ENCODE results near the gene TRAF5.
"Not testable (repeated sequence)": the region's sequence is repeated elsewhere in the genome, so short reads cannot be mapped to it uniquely, and the experiment has no call there.

The TRAF5 gene, protein sequence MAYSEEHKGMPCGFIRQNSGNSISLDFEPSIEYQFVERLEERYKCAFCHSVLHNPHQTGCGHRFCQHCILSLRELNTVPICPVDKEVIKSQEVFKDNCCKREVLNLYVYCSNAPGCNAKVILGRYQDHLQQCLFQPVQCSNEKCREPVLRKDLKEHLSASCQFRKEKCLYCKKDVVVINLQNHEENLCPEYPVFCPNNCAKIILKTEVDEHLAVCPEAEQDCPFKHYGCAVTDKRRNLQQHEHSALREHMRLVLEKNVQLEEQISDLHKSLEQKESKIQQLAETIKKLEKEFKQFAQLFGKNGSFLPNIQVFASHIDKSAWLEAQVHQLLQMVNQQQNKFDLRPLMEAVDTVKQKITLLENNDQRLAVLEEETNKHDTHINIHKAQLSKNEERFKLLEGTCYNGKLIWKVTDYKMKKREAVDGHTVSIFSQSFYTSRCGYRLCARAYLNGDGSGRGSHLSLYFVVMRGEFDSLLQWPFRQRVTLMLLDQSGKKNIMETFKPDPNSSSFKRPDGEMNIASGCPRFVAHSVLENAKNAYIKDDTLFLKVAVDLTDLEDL

DNA sequence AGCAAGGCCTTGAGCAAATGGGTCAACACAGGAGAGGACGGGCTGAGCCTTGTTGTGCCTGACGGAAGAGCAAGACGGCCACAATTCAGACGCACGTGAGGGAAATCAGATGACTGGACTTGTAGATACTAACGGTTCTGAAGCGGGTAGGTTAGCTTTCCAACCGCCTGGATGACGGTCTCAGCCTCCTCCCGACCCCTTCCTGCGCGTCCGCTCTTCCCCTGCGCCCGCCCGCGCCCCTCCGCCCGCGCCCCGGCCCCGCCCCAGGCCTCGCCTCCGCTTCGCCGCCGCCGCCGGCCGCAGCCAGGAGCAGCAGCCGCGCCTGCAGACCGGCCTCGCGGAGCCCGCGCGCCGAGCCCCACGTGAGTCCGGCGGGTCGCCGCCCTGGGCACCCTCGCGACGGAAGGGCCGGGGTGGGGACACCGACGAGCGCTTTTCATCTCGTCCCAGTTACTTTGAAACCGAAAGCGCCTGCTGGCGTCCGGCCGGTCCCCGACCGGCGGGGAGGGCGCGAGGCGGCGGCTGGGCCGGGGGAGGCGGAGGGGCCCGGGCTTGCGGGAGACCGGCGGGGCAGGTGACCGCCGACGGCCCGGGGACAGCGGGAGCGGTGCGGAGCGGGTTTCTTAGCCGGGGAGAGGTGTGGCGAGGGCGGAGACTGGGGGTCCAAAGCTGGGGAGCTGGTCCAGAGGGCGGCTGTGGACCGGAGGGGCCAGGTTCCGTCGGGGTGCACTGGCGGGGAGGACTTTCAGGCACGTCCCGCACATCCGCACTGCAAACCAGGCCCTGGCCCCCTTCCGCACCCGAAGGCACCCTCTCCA lies at the start of gene TRAF5:
Gene TRAF5, plus strand, starts transcription at position 306 of the 818 bp plus-strand sequence. CDS start 26,407 bp downstream, outside the sequence.
- peak in 1 of 4 experiments; percentile 39 for DNase-seq

DNA sequence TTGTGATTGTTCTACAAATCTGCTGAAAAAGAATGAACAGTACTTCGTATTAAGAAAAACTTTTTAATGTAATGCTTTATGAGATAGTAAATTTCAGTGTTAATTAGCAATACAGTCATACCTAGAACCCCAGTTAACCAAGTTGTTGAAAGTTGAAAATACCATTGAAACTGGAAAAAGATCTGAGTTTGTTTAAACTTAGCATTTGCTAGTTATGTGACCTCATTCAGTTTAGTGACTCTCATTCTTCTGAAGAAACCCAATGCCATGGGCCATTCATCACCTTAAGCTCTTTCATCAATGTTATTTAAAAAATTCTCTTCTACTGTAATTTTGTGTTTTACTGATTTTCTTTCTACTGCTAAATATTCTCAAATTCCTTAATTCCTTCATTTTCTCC lies 47.3 kb upstream of the TRAF5 start:
- DNase-seq: no peak

DNA sequence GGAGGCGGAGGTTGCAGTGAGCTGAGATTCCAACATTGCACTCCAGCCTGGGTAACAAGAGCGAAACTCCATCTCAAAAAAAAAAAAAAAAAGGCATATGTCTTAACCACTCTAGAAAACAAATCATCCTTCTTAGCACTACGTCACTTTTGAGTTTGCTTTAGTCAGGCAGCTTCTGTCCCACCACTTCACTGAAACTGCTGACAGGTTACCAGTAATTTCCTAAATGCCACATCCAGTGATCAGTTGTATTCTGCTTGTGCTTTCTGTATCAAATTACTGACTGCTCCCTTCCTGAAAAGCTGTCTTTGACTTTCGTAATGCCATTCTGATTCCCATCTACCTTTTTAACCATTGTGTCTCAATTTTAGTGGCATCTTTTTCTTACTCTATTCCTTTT lies 45.7 kb upstream of the TRAF5 start:
- no peak for DNase-seq

DNA sequence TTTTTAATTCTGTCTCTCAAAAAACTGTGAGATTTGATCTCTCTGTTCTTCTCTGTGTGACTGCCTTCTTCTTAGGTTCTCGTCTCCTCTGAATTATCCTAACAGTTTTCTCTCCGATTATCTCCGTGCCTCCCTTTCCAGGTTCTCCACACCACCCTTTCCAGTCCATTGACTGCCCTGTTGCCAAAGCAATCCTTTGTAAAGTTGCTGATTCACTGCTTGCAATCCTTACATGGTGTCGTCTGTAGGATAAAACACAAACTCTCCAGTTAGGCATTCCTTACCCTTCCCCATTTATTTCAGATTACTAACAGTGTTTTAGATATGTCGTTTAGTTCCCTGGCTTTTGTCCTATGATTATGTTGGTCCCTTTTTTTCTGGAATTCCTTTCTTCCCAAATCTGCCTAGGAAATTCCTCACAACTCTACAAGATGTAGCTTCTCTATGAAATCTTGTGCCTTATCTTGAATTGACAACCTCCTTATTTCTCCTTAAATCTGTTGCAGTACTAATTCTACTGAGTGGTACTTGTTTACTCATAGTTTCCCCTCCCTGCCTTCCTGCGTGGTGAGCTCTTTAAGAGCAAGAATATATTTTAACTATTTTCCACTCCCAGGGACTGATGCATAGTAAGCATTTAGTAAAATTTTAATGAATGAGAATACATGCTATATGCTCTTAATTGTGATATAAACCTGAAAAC lies 45.2 kb upstream of the TRAF5 start:
- no peak for DNase-seq

DNA sequence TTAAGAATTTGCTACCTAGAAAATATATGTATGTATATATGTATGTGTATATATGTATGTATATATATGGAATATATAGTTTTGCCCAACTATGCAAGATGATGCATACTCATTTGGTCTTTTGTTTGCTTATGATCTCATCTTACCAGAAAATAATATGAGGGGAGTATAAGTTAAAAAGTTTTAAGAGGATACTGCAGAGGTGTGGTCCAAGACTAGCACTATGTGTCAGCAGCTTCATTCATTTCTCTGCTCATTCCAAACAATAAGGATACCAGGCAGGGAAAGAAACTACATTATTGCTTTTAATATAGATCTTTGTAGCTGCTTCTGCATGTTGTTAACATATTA lies 44.6 kb upstream of the TRAF5 start:
- no peak for DNase-seq

DNA sequence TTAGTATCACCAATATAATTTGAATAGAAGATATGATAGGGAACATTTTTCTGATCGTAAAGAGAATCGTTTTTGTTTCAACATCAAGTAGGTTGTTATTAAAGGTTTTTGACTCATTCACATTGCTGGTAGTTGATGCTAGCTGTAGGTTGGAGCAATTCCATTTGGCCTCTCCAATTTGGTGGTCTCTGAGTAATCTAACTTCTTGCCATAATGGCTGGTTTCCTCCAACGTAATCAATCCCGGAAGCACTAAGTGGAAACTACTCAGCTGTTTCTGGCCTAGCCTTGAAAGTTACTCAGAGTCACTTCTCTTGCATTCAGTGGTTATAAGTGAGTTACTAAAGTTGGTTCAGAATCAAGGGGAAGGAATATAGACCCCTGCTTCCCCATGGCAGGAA lies 41.4 kb upstream of the TRAF5 start:
- DNase-seq: no peak

DNA sequence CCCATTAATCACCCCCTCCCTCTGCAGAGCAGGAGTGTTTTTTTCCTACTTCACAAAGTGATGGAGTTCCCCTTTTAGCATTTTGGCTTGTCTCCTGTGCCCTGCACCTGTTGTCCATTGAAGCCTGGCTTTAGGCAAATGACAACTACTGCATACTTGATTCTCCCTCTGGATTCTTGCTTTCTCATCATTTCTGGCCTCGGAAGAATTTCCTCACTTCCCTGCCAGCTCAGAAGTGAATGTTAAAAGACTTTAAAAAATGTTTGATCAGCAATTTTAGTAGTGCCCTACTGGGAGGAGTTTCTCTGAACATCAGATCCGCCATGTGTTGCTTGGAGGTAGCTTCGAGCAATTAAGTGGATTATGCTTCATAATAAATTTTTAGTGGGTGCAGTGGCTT lies 39.4 kb upstream of the TRAF5 start:
- no peak for DNase-seq

DNA sequence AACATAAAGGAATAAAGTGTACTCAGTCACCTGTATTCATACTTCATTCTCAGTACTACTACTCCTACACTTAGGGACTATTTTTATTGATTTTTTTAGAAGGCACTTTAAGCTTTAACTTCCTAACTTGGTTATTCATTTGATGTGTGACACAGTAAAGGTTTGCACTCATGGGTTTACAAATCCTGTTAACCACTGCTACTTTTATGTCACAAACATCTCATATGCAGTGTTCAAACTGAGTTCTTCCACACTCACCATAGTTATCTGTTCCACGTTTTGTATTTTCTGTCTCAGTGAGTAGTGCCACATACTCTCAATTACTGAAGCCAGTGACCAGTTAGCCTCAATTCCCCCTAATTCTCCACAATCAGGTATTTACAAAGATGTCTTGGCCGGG lies 34.2 kb upstream of the TRAF5 start:
- DNase-seq: no peak

DNA sequence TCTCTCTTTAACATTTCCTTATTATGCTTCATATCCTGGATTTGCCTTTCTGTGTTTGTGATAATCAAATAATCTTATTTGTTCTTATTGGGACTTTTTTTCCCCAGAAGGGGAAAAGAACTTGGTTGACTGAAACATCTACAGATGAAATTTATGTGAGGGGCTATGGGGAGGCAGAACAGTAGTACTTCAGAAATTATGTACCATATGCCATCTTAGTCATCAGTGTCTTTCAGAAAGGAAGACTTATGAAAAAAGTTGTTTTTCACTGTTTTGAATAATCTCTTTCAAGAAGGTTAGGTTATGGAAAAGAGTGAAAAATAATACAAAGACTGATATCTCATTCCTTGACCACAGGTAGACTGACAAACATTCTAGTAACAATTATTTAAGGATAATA lies 30.2 kb upstream of the TRAF5 start:
- no peak for DNase-seq

DNA sequence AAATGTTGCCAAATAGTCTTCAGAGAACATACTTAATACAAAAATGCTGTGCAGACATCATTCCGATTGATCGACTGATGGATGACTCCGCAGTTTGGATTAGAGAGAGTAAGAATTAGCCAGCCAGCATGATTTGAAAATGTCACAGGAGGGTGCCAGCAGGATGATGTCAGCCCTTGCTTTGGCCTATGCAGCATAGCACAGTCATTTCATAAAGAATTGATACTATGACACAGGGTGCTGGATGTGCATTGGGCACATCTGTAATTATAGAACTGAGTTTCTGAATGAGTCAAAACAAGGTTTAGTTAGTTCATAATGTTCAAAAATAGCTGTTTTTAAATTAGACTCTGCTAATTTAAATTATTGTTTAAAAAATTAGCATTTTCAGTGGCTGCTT lies 21.6 kb upstream of the TRAF5 start:
- DNase-seq: no peak

DNA sequence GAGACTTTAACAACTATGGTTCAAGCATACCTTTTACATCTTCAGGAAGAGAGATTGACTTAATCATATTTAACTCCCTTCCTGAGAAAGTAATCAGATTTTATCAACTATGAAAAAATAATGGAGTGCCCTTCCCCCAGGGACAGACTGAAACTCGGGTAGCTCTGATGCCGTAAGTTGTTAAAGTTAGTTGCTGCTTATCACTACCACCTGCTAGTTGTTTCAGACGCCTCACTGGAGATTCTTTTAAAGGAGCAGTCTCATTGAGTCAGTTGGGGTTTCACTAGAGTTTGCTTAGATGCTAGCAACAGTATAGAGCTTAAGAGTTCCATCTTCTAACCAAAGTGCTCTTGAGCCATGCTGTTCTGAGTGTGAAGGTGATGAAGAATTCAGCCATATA lies 17.0 kb upstream of the TRAF5 start:
- no peak for DNase-seq

DNA sequence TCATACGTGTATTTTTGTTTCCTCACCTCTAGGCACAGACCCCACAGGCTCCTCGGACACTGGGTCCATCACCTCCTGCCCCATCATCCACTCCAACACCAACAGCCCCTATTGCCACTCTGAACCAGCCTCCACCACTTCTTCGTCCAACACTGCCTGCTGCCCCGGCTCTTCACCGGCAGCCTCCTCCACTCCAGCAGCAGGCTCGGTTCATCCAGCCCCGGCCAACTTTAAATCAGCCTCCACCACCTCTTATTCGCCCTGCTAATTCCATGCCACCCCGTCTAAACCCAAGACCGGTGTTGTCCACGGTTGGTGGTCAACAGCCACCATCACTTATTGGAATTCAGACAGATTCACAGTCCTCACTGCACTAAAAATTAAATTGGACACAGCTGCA lies 13.2 kb upstream of the TRAF5 start:
- no peak for DNase-seq

DNA sequence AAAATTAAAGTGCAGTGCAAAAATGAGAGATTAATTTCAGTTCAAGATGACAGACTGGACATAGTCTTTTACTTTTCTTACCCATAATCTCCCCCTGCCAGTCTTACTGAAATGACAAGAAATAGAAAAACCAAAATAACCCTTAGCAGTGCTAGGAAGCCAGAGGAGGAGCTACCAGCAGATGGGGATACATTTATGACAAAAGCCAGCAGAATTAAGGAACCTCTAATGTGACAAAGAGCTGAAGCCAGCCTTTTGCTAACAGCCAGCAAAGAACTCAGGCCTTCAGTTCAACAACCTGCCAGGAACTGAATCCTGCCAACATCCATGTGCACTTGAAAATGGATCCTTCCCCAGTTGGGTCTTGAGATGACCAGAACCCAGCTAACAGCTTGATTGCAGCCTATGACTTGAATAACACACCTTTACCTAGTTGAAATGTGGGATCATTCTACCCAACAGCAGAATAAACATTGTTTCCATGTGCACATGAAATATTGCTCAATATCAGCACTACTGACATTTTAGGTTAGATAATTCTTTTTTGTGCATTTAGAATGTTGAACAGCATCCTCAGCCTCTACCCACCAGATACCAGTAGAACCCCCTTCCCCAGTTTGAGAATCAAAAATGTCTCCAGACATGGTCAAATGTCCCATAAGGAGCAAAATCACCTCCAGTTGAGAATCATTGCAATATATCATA lies 7.9 kb upstream of the TRAF5 start:
- DNase-seq: no peak

DNA sequence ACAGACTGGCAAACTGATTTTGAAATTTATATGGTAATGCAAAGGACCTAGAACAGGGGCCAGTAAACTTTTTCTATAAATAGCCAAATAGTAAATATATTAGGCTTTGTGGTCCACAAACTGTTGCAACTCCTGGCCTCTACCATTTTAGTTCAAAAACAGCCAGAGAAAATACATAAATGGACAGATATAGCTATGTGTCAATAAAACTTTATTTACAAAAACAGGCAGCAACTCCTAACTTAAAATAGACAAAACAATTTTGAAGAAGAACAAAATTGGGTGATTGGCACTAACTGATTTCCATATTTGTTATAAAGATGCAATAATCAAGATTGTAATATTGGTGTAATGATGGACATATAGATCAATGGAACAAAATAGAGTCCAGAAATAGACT lies 6.7 kb upstream of the TRAF5 start:
- no peak for DNase-seq

DNA sequence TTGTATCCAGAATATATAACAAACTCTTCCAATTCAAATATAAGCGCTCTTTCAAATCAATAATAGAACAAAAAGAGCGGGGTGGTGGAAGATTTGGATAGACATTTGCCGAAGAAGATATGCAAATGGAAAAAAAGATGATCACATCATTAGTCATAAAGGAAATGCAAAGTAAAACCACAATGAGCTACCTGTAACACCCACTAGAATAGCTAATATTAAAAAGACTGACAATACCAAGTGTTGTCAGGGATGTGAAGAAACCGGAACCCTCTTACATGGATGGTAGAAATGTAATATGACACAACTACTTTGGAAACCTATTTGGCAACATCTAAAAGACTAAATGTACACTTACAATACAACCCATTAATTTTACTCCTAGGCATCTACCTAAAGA lies 5.7 kb upstream of the TRAF5 start:
- no peak for DNase-seq

DNA sequence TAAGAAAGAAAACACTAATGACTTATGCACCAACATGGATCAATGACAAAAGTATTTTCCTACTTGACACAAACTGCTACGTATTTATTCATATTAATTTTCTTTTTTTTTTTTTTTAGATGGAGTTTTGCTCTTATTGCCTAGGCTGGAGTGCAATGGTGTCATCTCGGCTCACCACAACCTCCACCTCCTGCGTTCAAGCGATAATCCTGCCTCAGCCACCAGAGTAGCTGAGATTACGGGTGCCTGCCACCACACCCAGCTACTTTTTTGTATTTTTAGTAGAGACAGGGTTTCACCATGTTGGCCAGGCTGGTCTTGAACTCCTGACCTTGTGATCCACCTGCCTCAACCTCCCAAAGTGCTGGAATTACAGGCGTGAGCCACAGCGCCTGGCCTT lies 5.0 kb upstream of the TRAF5 start:
- DNase-seq: not testable (repeated sequence)

DNA sequence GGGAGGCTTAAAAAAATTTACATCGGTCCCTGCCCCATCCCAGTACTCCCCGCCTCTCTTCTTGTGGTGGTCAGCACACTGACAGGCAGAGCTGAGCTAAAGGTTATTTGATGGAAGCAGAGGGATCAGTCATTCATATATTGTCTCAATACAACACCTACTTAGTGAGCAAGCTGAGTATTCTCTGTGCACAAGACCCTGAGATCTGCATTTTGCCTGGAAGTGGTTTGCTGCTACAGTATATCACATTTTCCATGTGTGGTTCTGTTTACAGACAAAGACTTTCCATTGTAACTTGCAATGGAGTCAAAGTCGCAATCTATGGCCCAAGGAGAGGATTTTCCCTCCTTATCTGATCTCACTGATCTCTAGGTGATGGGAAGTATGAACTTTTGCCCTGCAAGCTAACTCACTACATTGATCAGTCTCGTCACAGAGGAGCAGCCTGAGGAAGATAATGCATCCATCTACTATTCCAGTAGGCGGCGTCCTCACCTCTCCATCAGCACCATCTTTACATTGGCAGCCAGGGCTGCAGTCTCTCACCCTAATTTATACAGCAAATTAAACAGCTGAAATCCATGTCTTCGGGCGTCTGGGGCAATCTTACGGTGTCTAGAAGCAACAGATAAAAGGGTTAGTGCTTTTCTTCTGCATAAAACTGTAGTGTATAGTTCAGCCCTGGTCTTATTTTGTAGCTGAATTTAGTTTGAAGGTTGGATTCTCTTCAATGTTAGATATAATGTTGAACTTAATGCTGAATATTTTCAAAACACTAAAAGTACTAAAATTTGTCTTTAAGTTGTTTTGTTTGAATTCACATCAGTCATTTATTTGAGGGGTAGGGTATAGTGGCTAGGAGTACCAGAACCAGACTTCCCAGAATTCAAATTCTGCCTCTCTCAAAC lies 3.2 kb upstream of the TRAF5 start:
- DNase-seq: peak in 2 of 4 experiments; percentile 33 to 44

DNA sequence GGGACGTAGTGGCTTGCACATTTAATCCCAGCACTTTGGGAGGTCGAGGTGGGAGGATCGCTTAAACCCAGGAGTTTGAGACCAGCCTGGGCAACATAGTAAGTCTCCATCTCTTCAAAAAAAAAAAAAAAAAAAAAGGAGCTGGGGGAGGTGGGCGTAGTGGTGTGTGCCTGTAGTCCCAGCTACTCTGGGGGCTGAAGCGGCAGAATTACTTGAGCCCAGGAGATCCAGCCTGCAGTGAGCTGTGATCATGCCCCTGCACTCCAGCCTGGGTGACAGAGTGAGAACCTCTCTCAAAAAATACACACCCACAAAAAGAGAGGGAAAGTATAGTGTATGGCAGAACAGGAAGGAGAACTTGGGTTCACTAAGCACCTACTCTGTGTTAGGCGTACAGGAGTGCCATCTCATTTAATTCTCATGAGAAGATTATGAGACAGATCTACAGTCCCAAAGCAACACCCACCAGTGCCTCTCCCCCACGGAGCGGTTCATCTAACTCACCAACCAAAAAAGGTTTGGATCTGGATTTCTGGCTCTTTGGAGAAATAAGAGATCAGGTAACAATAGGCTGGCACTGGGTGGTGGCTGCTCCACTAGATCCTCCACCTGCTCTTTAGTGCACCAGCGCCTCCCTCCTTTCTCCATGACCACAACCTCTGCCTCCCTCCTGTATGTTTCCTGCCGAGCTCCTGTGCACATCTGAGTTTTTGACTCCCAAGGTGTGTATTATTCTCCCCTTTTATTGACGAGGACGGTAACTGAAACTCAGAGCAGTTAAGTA lies 1.4 kb upstream of the TRAF5 start:
- no peak for DNase-seq

DNA sequence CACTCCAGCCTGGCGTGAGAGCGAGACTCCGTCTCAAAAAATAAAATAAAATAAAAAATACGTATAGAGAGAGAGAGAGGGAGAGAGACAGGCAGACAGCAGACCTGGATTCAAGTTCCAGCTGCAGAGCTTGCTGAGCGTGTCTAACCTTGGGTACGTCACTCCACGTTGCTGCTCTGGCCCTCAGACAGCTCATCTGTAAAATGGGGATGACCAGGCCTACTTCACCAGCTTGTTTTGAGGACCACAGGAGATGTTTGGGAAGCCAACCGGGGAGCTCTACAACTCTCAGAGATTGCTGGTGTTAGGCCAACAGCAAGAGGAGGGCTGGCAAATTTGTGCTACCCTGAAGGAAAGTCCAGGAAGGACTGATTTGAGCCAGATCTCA lies 499 bp upstream of the TRAF5 start:
- no peak for DNase-seq

DNA sequence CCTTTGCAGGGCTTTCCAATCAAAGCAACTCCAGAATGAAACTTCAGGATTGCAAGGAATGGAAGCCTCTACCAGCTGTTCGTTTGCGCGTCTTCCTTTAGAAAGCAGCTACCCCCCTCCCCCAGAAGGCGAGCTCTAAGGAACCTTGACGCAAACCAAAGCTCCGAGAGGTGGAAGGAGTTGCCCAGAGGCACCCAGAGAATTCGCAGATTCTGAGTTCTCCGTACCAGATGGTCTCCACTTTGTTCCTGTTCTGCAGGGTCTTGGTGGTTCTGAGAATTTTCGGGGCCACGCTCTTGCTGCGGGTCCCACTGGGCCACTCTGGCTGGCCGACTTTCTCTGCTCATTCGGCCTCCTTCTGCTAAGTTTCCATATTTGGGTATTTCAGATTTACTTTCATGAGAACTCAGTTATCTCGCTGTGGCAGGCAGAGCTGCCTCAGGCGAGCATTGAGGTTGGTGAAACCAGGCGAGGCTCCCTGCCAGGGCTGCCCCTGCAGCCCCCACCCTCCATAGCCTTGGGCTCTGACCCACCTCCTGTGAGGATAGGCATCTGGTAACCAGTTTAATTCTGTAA lies 801 bp downstream of the TRAF5 start:
- DNase-seq: peak in 1 of 4 experiments; percentile 14
